Measurements from ENCODE around the gene DOCK3.
"Not testable (repeated sequence)": the region's sequence is repeated elsewhere in the genome, so short reads cannot be mapped to it uniquely, and the experiment has no call there.

Gene DOCK3

DNA sequence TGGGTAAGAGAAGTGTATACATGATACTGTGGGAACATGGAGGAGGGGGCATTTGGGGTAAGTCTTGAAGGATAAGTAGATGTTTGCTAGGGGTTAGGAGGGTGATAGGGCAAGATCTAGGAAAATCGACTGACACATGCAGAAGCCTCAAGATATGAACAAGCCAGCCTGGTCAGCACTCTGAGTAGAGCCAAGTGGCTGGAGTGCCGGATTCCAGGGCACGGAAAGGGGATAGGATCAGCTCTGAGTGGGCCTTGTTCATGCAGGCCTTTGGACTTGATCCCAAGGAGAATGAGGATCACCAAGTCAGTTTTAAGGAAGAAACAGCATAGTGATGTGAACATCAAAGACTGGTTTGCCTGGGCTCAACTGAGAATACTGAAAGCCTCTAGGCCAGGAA is 686.1 kb downstream of the DOCK3 start:
- H3K4me3 ChIP-seq (ENCODE audit: low read length): no peak overlapping the region
- no peak for DNase-seq (ENCODE audit: low read depth, low spot score)

DNA sequence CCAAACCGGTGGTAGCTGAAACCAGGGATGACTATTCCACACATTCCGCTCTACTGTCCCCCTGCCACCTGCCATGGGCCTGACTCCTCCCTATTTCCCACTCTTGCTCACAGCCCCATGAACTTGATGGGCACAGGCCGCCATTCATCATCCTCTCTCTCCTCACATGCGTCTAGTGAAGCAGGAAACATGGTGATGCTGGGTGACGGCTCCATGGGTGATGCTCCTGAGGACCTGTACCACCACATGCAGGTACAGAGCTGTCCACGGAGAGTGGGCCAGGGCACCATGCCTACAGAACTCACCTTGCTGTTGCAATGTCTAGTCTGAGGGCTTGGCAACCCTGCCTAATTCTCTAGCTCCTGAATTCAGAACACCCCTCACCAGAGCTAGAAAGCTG is 687.0 kb downstream of the DOCK3 start:
- DNase-seq (ENCODE audit: low read depth, low spot score): no peak
- H3K4me3 ChIP-seq (ENCODE audit: low read length): no peak overlapping the region

GRCh38 chr3:51362476-51362875 is 687.7 kb downstream of the DOCK3 start:
- H3K4me3 ChIP-seq (ENCODE audit: low read length): no peak overlapping the region
- no peak for DNase-seq (ENCODE audit: low read depth, low spot score)

DNA sequence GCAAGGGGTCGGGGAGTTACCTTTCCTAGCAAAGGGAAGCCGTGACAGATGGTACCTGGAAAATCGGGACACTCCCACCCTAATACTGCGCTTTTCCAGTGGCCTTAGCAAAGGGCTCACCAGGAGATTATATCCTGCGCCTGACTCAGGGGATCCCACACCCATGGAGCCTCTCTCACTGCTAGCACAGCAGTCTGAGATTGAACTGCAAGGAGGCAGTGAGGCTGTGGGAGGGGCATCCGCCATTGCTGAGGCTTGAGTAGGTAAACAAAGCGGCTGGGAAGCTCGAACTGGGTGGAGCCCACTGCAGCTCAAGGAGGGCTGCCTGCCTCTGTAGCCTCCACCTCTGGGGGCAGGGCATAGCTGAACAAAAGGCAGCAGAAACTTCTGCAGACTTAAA is 693.5 kb downstream of the DOCK3 start:
- not testable (repeated sequence) for DNase-seq (ENCODE audit: low read depth, low spot score); H3K4me3 ChIP-seq (ENCODE audit: low read length)

DNA sequence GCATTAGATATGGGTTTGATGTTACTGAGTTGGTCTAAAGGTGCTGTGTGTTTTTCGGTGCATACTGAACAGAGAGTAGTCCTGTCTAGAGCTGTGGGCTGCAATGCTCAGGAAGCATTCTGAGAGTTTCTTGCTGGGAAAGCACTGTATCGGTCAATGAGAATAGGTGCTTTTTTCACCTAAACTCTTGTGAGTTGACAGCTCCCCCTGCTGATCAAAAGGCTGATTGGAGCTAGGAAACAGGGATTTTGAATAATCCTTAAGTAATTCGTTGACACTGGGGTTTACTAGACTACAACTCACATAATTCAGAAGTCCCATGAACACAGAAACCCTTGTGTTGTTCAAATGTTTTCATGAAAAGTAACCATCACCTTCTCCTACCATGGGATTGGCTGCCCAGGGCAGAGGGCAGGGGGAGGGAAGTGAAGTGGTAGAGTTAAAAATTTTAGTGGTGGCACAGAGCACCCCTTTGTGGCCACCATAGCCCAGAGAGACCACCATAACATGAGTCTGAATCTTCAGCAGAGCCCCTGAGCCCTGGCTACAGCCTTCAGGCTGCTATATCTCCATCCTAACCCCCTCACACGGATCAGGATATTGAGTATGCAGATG is 697.3 kb downstream of the DOCK3 start:
- DNase-seq (ENCODE audit: low read depth, low spot score): peak; percentile 65

GRCh38 chr3:51373658-51374421 is 699.1 kb downstream of the DOCK3 start:
- H3K4me3 ChIP-seq (ENCODE audit: low read length): no peak overlapping the region
- no peak for DNase-seq (ENCODE audit: low read depth, low spot score)

More for the DNA sequence above, 697.3 kb downstream of the DOCK3 start:
- H3K4me3 ChIP-seq (ENCODE audit: low read length): no peak overlapping the region

- no peak overlapping the region for H3K4me3 ChIP-seq (ENCODE audit: low read length)
- no peak for DNase-seq (ENCODE audit: low read depth, low spot score)
Measured at GRCh38 chr3:51374456-51374855, 699.7 kb downstream of the DOCK3 start.

DNA sequence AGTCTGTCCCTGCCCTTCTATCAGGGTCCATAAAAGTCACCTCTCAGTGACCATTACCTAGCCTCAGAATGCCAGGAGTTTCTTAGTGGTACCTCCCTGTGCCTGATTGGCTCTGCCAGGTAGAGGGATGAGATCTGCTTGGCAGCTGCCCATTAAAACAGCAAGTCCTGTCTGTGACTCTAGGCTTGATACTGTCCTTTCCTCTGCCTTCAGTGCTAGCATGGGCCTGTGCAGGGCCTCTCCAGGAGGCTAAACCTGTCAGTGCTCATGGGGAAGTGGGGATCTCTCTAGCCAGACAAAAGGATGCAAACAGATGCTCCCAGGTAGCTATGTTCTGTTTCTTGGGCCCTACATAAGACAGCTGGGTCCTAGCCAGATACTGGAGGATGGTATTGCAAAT is 700.4 kb downstream of the DOCK3 start:
- DNase-seq (ENCODE audit: low read depth, low spot score): no peak
- no peak overlapping the region for H3K4me3 ChIP-seq (ENCODE audit: low read length)

- DNase-seq (ENCODE audit: low read depth, low spot score): no peak
Measured at GRCh38 chr3:51375571-51375970, 700.8 kb downstream of the DOCK3 start.

DNA sequence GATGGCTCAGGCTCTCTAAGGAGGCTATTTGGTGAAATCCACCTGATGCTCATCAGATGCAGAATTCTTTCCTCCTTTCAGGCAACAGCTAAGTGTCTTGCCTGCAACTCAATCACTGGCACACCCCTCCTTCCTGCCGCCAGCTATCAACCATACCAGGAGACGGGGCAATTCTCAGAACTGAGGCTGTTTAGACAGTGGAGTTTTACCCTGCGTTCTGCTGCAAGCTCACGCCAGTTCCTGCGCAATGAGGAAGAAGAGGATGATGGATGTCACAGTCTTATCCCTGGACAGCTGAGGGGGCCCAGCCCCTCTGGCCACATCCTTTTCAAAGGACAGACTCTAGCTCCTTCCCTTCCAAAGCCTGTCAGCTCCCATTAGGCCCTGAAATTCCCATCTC is 703.3 kb downstream of the DOCK3 start:
- no peak overlapping the region for H3K4me3 ChIP-seq (ENCODE audit: low read length)
- no peak for DNase-seq (ENCODE audit: low read depth, low spot score)

More at GRCh38 chr3:51375571-51375970, 700.8 kb downstream of the DOCK3 start:
- no peak overlapping the region for H3K4me3 ChIP-seq (ENCODE audit: low read length)

GRCh38 chr3:51378726-51379125 is 704.0 kb downstream of the DOCK3 start:
- no peak for DNase-seq (ENCODE audit: low read depth, low spot score)

DNA sequence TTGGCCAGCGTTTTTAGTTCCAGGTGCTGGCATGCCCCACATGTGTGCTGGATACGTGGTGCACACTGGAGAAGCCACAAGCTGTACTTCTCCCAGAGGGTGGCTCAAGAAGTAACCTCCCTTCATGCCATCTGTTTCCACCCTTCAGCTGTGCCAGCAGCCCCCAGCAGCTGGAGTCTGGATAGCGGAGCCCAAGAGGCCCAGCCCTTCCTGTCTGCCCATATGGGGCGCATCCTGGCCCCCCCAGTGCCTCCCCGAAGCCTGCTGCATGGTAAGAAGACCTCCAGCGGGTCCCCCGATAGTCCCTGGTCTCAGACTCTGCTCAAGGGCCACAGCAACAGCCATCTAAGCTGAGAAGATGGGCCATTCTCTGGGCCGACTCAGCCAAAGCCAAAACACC is 704.6 kb downstream of the DOCK3 start:
- DNase-seq (ENCODE audit: low read depth, low spot score): no peak
- no peak overlapping the region for H3K4me3 ChIP-seq (ENCODE audit: low read length)

More at GRCh38 chr3:51378726-51379125, 704.0 kb downstream of the DOCK3 start:
- H3K4me3 ChIP-seq (ENCODE audit: low read length): no peak overlapping the region

DNA sequence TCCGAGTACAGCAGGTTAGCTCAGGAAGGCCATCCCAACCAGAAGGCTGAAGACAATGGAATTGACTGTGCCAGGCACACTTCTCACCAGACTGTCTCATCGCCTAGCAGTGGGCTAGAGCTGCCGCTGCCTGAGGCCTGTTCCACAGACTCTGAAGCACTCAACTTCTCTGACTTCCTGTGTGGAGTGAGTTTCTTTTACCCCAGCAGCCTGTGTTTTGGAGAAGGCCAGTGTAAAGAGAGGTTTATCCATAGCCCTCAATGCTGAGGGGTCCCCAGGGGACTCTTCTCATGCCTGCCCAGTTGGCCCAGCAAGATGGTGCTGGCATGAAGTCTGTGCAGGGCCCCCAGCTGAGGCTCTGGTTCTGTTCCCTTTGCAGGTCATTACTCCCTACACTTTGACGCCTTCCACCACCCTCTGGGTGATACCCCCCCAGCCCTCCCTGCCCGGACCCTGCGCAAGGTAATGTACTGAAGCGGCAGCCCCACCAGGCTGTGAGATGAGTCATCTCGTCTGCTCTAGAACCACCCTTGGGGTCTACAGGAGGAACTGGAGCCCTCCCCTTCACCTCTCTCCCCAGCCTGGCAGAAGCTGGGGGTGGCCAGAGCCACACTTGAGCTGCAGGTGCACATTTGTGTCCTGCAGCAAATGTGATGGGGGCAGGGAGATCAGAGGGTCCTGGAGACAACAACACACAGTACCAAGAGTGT is 705.2 kb downstream of the DOCK3 start:
- no peak overlapping the region for H3K4me3 ChIP-seq (ENCODE audit: low read length)
- DNase-seq (ENCODE audit: low read depth, low spot score): no peak

DNA sequence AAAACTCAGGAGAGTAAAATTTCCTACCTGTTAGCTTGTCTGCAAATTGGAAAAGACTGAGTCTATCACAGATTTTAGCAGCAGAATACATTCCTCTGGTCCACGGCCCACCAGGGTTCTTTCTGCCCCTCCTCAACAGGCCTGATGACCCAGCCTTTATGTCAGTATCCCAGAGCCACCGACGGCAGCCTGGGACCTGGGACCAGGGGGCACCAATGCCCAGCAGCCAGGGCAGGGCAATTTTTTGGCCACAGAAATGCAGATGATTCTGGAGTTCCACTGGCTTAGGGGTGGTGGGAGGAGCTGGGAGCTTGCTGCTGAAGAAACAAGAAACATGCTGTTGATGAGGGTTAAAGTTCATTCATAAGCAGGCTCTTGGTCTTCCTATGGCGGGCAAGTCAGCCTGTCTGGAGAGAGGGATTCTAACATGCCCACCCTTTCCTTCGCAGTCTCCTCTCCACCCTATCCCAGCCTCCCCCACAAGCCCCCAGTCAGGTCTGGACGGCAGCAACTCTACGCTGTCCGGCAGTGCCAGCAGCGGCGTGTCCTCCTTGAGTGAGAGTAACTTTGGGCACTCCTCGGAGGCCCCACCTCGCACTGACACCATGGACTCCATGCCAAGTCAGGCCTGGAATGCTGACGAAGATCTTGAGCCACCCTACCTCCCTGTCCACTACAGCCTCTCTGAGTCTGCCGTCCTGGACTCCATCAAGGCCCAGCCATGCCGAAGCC is 706.0 kb downstream of the DOCK3 start:
- DNase-seq (ENCODE audit: low read depth, low spot score): no peak
- no peak overlapping the region for H3K4me3 ChIP-seq (ENCODE audit: low read length)

GRCh38 chr3:51381333-51381705 is 706.6 kb downstream of the DOCK3 start:
- no peak overlapping the region for H3K4me3 ChIP-seq (ENCODE audit: low read length)
- DNase-seq (ENCODE audit: low read depth, low spot score): no peak

DNA sequence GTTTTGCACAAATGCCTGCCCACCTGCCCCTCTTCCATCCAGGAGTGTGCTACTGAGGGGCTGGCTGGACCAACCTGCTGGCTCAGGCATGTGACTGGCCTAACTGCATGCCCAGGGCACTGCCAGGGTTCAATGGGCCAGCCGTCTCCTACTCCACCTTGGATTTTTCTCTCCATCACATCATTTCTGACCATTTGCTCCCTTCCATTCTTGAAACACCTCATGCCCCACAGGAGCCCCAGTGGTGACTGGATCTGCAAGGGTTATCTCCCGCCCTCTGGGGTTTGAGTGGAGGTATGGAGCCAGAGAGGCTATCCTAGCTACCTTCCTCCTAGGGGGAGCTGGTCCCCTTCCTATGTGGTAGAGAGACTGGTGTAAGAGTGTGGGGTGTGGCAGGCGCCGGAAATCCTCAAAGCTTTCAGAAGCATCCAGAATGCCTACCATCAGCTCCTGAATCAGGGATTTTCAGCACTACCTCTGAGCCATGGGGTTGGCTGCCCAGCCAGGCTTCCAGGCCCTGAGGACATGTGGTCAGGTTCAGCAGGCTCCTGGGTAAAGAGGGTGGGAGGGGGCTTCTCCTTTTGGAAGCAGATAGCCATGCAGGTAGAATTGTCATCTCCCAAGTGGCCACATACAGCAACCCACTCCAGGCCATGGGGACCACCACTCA is 707.5 kb downstream of the DOCK3 start:
- DNase-seq (ENCODE audit: low read depth, low spot score): no peak
- no peak overlapping the region for H3K4me3 ChIP-seq (ENCODE audit: low read length)

DNA sequence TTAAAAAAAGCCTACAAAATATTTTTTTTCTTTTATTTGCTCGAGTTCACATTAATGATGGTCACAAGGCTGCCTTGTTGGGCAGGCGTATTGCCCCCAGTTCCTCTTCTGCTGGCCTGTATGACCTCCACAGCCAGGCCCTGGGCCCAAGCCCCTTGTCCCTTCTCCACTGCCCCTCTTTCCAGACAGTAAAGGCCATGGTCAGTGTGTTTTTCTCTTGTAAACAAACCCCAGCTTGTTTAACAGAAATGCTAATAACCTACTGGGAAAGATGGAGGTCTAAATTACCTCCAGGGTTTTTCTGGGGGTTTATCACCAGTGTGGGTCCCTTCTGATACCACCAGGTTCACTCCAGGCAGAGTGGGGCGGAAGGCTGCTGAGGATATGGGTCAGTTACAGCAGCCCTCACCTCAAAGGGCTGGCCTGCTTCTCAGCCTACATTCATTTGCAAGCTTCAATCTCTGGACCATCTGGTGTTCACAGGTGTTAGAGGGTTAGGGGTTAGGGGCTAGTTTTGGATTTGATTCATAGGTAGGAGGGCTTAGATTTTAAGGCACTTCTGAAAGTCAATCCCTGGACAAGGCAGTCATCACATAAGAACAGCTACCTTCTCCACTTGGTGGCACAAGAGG is 708.3 kb downstream of the DOCK3 start:
- DNase-seq (ENCODE audit: low read depth, low spot score): no peak
- no peak overlapping the region for H3K4me3 ChIP-seq (ENCODE audit: low read length)

DNA sequence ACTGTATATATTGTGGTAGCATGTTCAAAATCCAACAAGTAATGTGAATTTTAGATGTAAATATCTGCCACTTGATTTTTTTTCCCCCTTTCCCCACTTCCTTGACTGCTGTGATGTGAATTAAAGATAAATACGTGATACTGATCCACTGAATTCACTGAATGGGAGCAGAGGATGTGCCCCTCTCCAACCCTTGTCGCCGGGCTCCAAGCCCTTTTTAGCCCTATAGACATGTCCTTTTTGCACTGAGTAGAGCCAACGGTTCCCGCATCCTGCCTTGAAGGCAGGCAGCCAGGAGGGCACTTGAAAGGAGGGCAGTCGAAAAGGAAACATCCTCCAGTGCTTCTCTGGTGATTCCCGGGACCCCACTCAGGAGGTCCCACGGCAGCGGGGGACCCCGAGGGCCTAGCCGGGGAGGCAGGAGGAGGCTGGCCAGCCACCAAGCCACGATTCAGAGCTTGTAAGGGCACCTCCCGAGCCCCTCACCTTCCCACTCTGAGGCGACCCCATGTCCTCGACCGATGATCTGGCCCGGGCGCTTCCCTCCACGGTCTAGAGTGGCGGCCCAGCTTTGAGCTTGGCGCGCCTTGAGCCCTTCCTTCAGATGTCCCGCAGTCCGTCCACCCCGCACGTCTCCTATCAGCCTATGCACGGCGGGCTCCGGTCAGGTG is 709.5 kb downstream of the DOCK3 start:
- peak overlapping the region; percentile 94 for H3K4me3 ChIP-seq (ENCODE audit: low read length)
- no peak for DNase-seq (ENCODE audit: low read depth, low spot score)
